Ishikawa (cell line): Measurements from ENCODE around the gene HBM.

Experiments used
- CEBPB ChIP-seq: IDR thresholded peaks from 2 replicates; pipeline ENCODE4 v1.6.1; 2012
- CREB1 ChIP-seq: IDR thresholded peaks from 2 replicates; pipeline ENCODE4 v1.6.1; 2012; ENCODE audit warnings: low read depth
- EGR1 ChIP-seq: IDR thresholded peaks from 2 replicates; pipeline ENCODE4 v1.6.1; 2012
- EP300 ChIP-seq: IDR thresholded peaks from 2 replicates; pipeline ENCODE4 v1.6.1; 2012; ENCODE audit warnings: borderline replicate concordance
- FOXM1 ChIP-seq: IDR thresholded peaks from 2 replicates; pipeline ENCODE4 v1.6.1; 2012; ENCODE audit warnings: low read depth, borderline replicate concordance
- MAX ChIP-seq: IDR thresholded peaks from 2 replicates; pipeline ENCODE4 v1.6.1; 2012
- RAD21 ChIP-seq: IDR thresholded peaks from 2 replicates; pipeline ENCODE4 v1.6.1; 2012; ENCODE audit warnings: low read depth
- REST ChIP-seq: IDR thresholded peaks from 2 replicates; pipeline ENCODE4 v1.6.1; 2012; ENCODE audit warnings: low read depth, mild to moderate bottlenecking
- TAF1 ChIP-seq: IDR thresholded peaks from 2 replicates; pipeline ENCODE4 v1.6.1; 2012; ENCODE audit warnings: low read depth, mild to moderate bottlenecking
- TCF12 ChIP-seq: IDR thresholded peaks from 2 replicates; pipeline ENCODE4 v1.6.1; 2012; ENCODE audit warnings: low read depth
- USF1 ChIP-seq: IDR thresholded peaks from 2 replicates; pipeline ENCODE4 v1.6.1; 2012
- YY1 ChIP-seq: IDR thresholded peaks from 2 replicates; pipeline ENCODE4 v1.6.1; 2012; ENCODE audit warnings: low read depth
- ZBTB7A ChIP-seq: IDR thresholded peaks from 2 replicates; pipeline ENCODE4 v1.6.1; 2012; ENCODE audit warnings: low read depth

- TF ChIP-seq EP300 (no peak), REST (no peak), YY1 (0 out of 2 replicates have a peak, but pooled peaks have one; percentile 25), MAX (peak; percentile 99), USF1 (no peak), CREB1 (no peak), CEBPB (no peak), ZBTB7A (no peak), RAD21 (peak; percentile 72; the same call in 1 of the 2 replicates), EGR1 (no peak), FOXM1 (no peak), TCF12 (peak; percentile 28; the same call in 1 of the 2 replicates), TAF1 (no peak)
These were observed 15.1 kb downstream of the HBM start for GRCh38 chr16:180681-181564.
